Endothelial cell of umbilical vein (primary cell): ENCODE results near the gene SPSB1. TPM values are rescaled to one million over a fixed set of nuclear protein-coding genes. Genes with fewer than 3 reads are reported as not detected.

Source experiments
- BruUV-seq: library from RNA; stranded (reverse); fragments of 400-500 nt; replicated peaks from 2 replicates; lab custom pipeline; 2021; lab: Mats Ljungman, UMichigan
- CTCF ChIA-PET: fragments of 300-600, 350-600 bp; sonication (Branson Sonifier 250); formaldehyde crosslinking; loops from one replicate; lab custom pipeline; 2021; ENCODE audit warnings: antibody characterized with exemption, inconsistent platforms; lab: Charles Lee
- POLR2A ChIA-PET: fragments of 300-600, 350-600 bp; sonication (Branson Sonifier 250); formaldehyde crosslinking; loops from one replicate; lab custom pipeline; 2021; ENCODE audit warnings: antibody characterized with exemption, inconsistent platforms; lab: Charles Lee
- DNase-seq: peaks from one replicate; pipeline ENCODE4 v3.0.0-alpha.2; 2011; ENCODE audit warnings: low read depth, low spot score
- FAIRE-seq: peaks from 2 replicates; lab custom pipeline; 2011; peaks lifted over from hg19 to GRCh38; lab: Jason Lieb, UNC
- H2AFZ ChIP-seq: 2 replicates; pipeline ENCODE4 v1.6.0; 2012; ENCODE audit warnings: low read depth, low read length, control low read depth, inconsistent platforms
- H3K27ac ChIP-seq: 2 replicates; pipeline ENCODE4 v1.5.1; 2011; ENCODE audit warnings: low read depth, mild to moderate bottlenecking, control low read depth, low read length, moderate library complexity; ENCODE audit not compliant: insufficient read depth
- H3K27me3 ChIP-seq, 2 experiments: 2 replicates each; pipeline versions ENCODE4 v1.6.0 to v1.6.1; 2011; ENCODE audit warnings: low read length in 2 of 2, mixed read lengths in 1 of 2; ENCODE audit not compliant: control insufficient read depth in 2 of 2, insufficient read depth in 2 of 2
- H3K36me3 ChIP-seq, 2 experiments: 2 replicates in 1 of 2; 3 replicates in 1 of 2; pipeline ENCODE4 v1.5.1; 2011; ENCODE audit warnings: low read length in 2 of 2, mild to moderate bottlenecking in 1 of 2, moderate library complexity in 1 of 2; ENCODE audit not compliant: control insufficient read depth in 2 of 2, insufficient read depth in 2 of 2; ENCODE audit errors: extremely low read depth in 1 of 2
- H3K4me1 ChIP-seq: 3 replicates; pipeline ENCODE4 v1.5.1; 2011; ENCODE audit warnings: mild to moderate bottlenecking, low read length; ENCODE audit not compliant: control insufficient read depth, insufficient read depth; ENCODE audit errors: extremely low read depth
- H3K4me2 ChIP-seq: 2 replicates; pipeline ENCODE4 v1.6.1; 2011; ENCODE audit warnings: low read length, control low read depth, mixed read lengths; ENCODE audit not compliant: insufficient read depth
- H3K4me3 ChIP-seq, 3 experiments: fragments of 200-600 bp in 1 of 3; sonication (generic), shearing (Covaris generic) in 1 of 3; replicated peaks in 1 of 3; 2 replicates each; pipeline ENCODE4 v1.5.1; 2011 to 2016; ENCODE audit warnings: control low read depth in 3 of 3, low read length in 3 of 3, mild to moderate bottlenecking in 2 of 3, inconsistent platforms in 1 of 3, low read depth in 1 of 3, moderate library complexity in 1 of 3; ENCODE audit not compliant: insufficient read depth in 1 of 3
- H3K79me2 ChIP-seq: 2 replicates; pipeline ENCODE4 v1.6.0; 2012; ENCODE audit warnings: low read length, inconsistent platforms; ENCODE audit not compliant: control insufficient read depth, insufficient read depth
- H3K9ac ChIP-seq: replicated peaks from 2 replicates; pipeline ENCODE3; 2011; ENCODE audit warnings: low read length, control low read depth; ENCODE audit not compliant: insufficient read depth; ENCODE audit errors: extremely low read depth
- H3K9me1 ChIP-seq: replicated peaks from 3 replicates; pipeline ENCODE4 v1.6.0; 2011; ENCODE audit warnings: mild to moderate bottlenecking, low read length; ENCODE audit not compliant: control insufficient read depth, insufficient read depth; ENCODE audit errors: extremely low read depth
- H3K9me3 ChIP-seq: replicated peaks from 2 replicates; pipeline ENCODE4 v1.5.1; 2012; ENCODE audit warnings: low read length, inconsistent platforms; ENCODE audit not compliant: control insufficient read depth, insufficient read depth
- H4K20me1 ChIP-seq: replicated peaks from 2 replicates; pipeline ENCODE3; 2011; ENCODE audit warnings: mild to moderate bottlenecking, low read length; ENCODE audit not compliant: control insufficient read depth, insufficient read depth; ENCODE audit errors: extremely low read depth
- EZH2 ChIP-seq: IDR thresholded peaks from 2 replicates; pipeline ENCODE4 v1.6.1; 2012; ENCODE audit warnings: borderline replicate concordance, low read depth, mild to moderate bottlenecking, moderate library complexity, low read length, inconsistent platforms; ENCODE audit not compliant: severe bottlenecking
- FOS ChIP-seq: IDR thresholded peaks from 2 replicates; pipeline ENCODE4 v1.6.1; 2011; ENCODE audit warnings: mild to moderate bottlenecking, low read length, moderate library complexity, borderline replicate concordance; ENCODE audit not compliant: insufficient read depth
- GATA2 ChIP-seq: IDR thresholded peaks from 2 replicates; pipeline ENCODE4 v1.7.0; 2011; ENCODE audit warnings: low read depth, mild to moderate bottlenecking, moderate library complexity, mixed read lengths, low read length; ENCODE audit not compliant: insufficient read length, insufficient read depth
- JUN ChIP-seq: IDR thresholded peaks from 2 replicates; pipeline ENCODE4 v1.6.1; 2011; ENCODE audit warnings: borderline replicate concordance, low read depth; ENCODE audit not compliant: insufficient read length, insufficient read depth
- MYC ChIP-seq: IDR thresholded peaks from one replicate; pipeline ENCODE4 v1.6.1; 2011; ENCODE audit warnings: mild to moderate bottlenecking, low read depth, low read length
- POLR2A ChIP-seq: IDR thresholded peaks from 2 replicates; pipeline ENCODE4 v1.6.1; 2012; ENCODE audit warnings: low read depth, mild to moderate bottlenecking, control low read depth, low read length
- POLR2AphosphoS5 ChIP-seq: IDR thresholded peaks from 2 replicates; pipeline ENCODE4 v1.6.1; 2012; ENCODE audit warnings: low read depth, mild to moderate bottlenecking, control low read depth, low read length, moderate library complexity; ENCODE audit not compliant: insufficient read depth
- dilution Hi-C: fragments of 300-500 bp; cut with MboI; formaldehyde crosslinking; loops from one replicate; pipeline ENCODE4 v1.15.0; 2019; ENCODE audit warnings: low sequenced_read_pairs; ENCODE audit not compliant: extremely low pct_ligation_motif_present
- intact Hi-C: fragments of 100-400 bp; cut with micrococcal nuclease; formaldehyde crosslinking; loops from one replicate; pipeline ENCODE4 v1.10.0; 2022
- polyA plus RNA-seq, 4 experiments: library from polyadenylated mRNA; depleted of rRNA in 3 of 4; stranded (reverse) in 3 of 4; unstranded in 1 of 4; fragments of >200 nt; gene quantifications; 2 replicates each; pipeline versions ENCODE4 v1.2.1 to v1.2.3, GENCODE V29; 2011 to 2012; ENCODE audit warnings: missing spikeins in 1 of 4
- total RNA-seq: library from RNA; stranded (reverse); gene quantifications from 2 replicates; pipeline ENCODE4 v1.2.3, GENCODE V29; 2021
- TF ChIP-seq, protein P1 (sequence below), 2 donors: IDR thresholded peaks; 1 replicate in 1 of 2; 2 replicates in 1 of 2; pipeline ENCODE4 v1.5.1; 2011; ENCODE audit warnings: low read length in 2 of 2, mild to moderate bottlenecking in 2 of 2, moderate library complexity in 2 of 2, control low read depth in 1 of 2, inconsistent platforms in 1 of 2, low read depth in 1 of 2; ENCODE audit not compliant: insufficient read depth in 1 of 2; ENCODE audit errors: extremely low read depth in 1 of 2
- TF ChIP-seq, protein P2 (sequence below): IDR thresholded peaks from 2 replicates; pipeline ENCODE4 v1.6.1; 2011; ENCODE audit not compliant: insufficient read depth, insufficient read length

Gene SPSB1
- total and polyA plus RNA-seq, 2 donors (not counting 3 experiments of a cell fraction or from before 2014, with no cell fraction given) = 41.9 to 61.2 TPM

DNA sequence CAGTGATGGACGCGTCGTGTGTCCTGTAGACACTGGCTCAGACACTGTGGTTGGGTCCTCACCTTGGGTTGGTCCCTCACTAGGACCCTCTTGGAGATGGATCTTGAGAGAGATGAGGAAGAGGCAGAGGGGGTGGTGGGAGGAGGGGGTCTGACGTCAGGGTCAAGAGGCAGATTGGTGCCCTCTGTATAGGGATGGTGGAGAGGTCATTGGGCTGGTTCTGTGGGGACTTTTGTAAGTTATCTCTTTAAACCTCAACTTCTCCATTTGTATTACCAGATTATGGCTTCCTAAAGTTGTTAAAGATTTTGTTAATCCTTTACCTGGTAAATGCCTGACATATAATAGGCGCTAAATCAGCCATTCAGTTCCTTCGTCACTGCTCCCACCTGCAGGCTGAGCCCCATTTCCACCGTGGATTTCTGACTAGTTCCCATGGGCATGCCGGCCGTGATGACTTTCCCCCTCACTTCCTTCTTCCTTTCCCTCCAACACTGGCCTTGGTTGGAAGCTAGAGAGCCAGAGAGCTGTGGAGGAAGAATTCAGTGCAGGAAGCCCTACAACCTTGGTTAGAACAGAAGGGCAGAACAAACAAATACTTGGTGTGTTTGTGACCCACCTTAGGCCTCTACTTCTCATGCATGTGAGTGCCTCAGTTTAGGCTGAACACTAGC is 49.5 kb upstream of the SPSB1 start:
- no peak for TF ChIP-seq GATA2
- no peak for TF ChIP-seq JUN
- no peak for TF ChIP-seq FOS
- TF ChIP-seq, protein P1, sequence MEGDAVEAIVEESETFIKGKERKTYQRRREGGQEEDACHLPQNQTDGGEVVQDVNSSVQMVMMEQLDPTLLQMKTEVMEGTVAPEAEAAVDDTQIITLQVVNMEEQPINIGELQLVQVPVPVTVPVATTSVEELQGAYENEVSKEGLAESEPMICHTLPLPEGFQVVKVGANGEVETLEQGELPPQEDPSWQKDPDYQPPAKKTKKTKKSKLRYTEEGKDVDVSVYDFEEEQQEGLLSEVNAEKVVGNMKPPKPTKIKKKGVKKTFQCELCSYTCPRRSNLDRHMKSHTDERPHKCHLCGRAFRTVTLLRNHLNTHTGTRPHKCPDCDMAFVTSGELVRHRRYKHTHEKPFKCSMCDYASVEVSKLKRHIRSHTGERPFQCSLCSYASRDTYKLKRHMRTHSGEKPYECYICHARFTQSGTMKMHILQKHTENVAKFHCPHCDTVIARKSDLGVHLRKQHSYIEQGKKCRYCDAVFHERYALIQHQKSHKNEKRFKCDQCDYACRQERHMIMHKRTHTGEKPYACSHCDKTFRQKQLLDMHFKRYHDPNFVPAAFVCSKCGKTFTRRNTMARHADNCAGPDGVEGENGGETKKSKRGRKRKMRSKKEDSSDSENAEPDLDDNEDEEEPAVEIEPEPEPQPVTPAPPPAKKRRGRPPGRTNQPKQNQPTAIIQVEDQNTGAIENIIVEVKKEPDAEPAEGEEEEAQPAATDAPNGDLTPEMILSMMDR (IDR thresholded peaks at IDR 0.05; ENCODE audit: extremely low read depth in 1 of 2, insufficient read depth in 1 of 2, low read depth in 1 of 2, low read length in 2 of 2) = no peak
- TF ChIP-seq MYC = no peak
- TF ChIP-seq, protein P2, sequence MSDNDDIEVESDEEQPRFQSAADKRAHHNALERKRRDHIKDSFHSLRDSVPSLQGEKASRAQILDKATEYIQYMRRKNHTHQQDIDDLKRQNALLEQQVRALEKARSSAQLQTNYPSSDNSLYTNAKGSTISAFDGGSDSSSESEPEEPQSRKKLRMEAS = no peak
- no peak for TF ChIP-seq POLR2AphosphoS5
- TF ChIP-seq EZH2 = no peak
- TF ChIP-seq POLR2A = no peak
- Histone ChIP-seq H2AFZ (no peak overlapping the region), H3K9ac (no peak overlapping the region), H3K27ac (no peak overlapping the region), H3K4me3 (no peak overlapping the region), H3K27me3 (no peaks in the 10 kb centered on the region), H3K36me3 (peaks cover 0 to 11% of the 10 kb centered on the region in 2 experiments), H3K79me2 (no peaks in the 10 kb centered on the region), H3K4me2 (no peak overlapping the region), H3K9me1 (no peaks in the 10 kb centered on the region), H3K9me3 (no peaks in the 10 kb centered on the region), H3K4me1 (peaks cover 20% of the 10 kb centered on the region), H4K20me1 (no peaks in the 10 kb centered on the region)
- ChIA-PET CTCF (interaction anchor here (1.2 to 1.7 kb wide), 3 partner anchors 9 to 47 kb away, joined by 4 read pairs; partner anchors contain the start of gene H6PD), POLR2A (no interaction called here)
- intact Hi-C loops (no loop called here), dilution Hi-C loops (no loop called here)
- FAIRE-seq (no peak), DNase-seq (no peak)
- BruUV-seq = no TSS peak
